Activated CD4-positive, alpha-beta T cell treated with anti-CD3 and anti-CD28 coated beads for 36 hours (primary cell): ENCODE measurements around the gene KIF21B. TPM values are rescaled to one million over a fixed set of nuclear protein-coding genes. Genes with fewer than 3 reads are reported as not detected.

Source experiments
- ATAC-seq: fragments of 200-7000 bp; cut with Tn5 transposase; one replicate; pipeline ENCODE4 v1.10.0; 2021; ENCODE audit warnings: mild to moderate bottlenecking, moderate library complexity
- CTCF ChIA-PET: fragments of 350-600 bp; sonication (Branson Sonifier 250); formaldehyde crosslinking; loops from one replicate; lab custom pipeline; 2021; ENCODE audit warnings: antibody characterized with exemption; lab: Charles Lee
- POLR2A ChIA-PET: fragments of 350-600 bp; sonication (Branson Sonifier 250); formaldehyde crosslinking; loops from one replicate; lab custom pipeline; 2021; ENCODE audit warnings: antibody characterized with exemption, inconsistent platforms; lab: Charles Lee
- DNase-seq: peaks from one replicate; pipeline ENCODE4 v3.0.0-alpha.2; 2020
- H3K27ac Mint-ChIP-seq: one replicate; pipeline ENCODE4 v1.8.0; 2021; ENCODE audit warnings: mixed read lengths
- H3K27me3 Mint-ChIP-seq: one replicate; pipeline ENCODE4 v1.8.0; 2021; ENCODE audit warnings: mixed read lengths
- H3K36me3 Mint-ChIP-seq: one replicate; pipeline ENCODE4 v1.8.0; 2021; ENCODE audit warnings: low read depth, mixed read lengths
- H3K4me1 Mint-ChIP-seq: one replicate; pipeline ENCODE4 v1.8.0; 2021; ENCODE audit warnings: mixed read lengths
- H3K4me3 Mint-ChIP-seq: one replicate; pipeline ENCODE4 v1.8.0; 2021; ENCODE audit warnings: mild to moderate bottlenecking, moderate library complexity, mixed read lengths
- H3K9me3 Mint-ChIP-seq: one replicate; pipeline ENCODE4 v1.8.0; 2021; ENCODE audit warnings: low read depth, mixed read lengths
- intact Hi-C, 2 experiments: fragments of 100-400 bp; cut with DNase I in 1 of 2; cut with micrococcal nuclease in 1 of 2; formaldehyde crosslinking; loops; one replicate each; pipeline versions ENCODE4 v1.14.2 to v1.15.1; 2022 to 2024; cut with DNase I, micrococcal nuclease
- total RNA-seq, 2 experiments: library from RNA; stranded (reverse); gene quantifications; one replicate each; pipeline ENCODE4 v1.2.3, GENCODE V29; 2021

The KIF21B gene
- total RNA-seq, 2 experiments from 2014 or later = 62.8 to 67.1 TPM

- ATAC-seq (no peak), DNase-seq (no peak)
- Mint-ChIP-seq H3K4me1 (no peaks in the 10 kb centered on the region), H3K9me3 (no peaks in the 10 kb centered on the region), H3K4me3 (no peak overlapping the region), H3K36me3 (peaks cover 35% of the 10 kb centered on the region), H3K27ac (no peak overlapping the region), H3K27me3 (no peaks in the 10 kb centered on the region)
- ChIA-PET POLR2A (no interaction called here), CTCF (interaction anchor here (0.6 to 0.7 kb wide), 2 partner anchors 9 to 1008 kb away, joined by 3 read pairs; no protein-coding TSS in a partner anchor)
- intact Hi-C loops = no loop called here
Measured at GRCh38 chr1:200992382-200993048, 31.0 kb downstream of the KIF21B start.

GRCh38 chr1:200991097-200991614, 32.4 kb downstream of the KIF21B start:
- ChIA-PET POLR2A (no interaction called here), CTCF (interaction anchor here (1.0 to 1.2 kb wide), 2 partner anchors 12 to 19 kb away, joined by 3 to 7 read pairs; no protein-coding TSS in a partner anchor)
- Mint-ChIP-seq H3K9me3 (no peaks in the 10 kb centered on the region), H3K36me3 (peaks cover 36% of the 10 kb centered on the region), H3K4me1 (no peaks in the 10 kb centered on the region), H3K4me3 (no peak overlapping the region), H3K27me3 (no peaks in the 10 kb centered on the region), H3K27ac (no peak overlapping the region)
- intact Hi-C loops = no loop called here
- ATAC-seq = no peak
- no peak for DNase-seq

GRCh38 chr1:200990114-200990513, 33.4 kb downstream of the KIF21B start:
- DNase-seq (no peak), ATAC-seq (no peak)
- no peaks in the 10 kb centered on the region for H3K27me3 Mint-ChIP-seq
- peaks cover 37% of the 10 kb centered on the region for H3K36me3 Mint-ChIP-seq
- POLR2A ChIA-PET = no interaction called here
- H3K4me3 Mint-ChIP-seq = no peak overlapping the region
- no peak overlapping the region for H3K27ac Mint-ChIP-seq
- CTCF ChIA-PET = interaction anchor here (0.7 to 1.0 kb wide), 2 partner anchors 19 to 53 kb away, joined by 4 read pairs; no protein-coding TSS in a partner anchor
- H3K4me1 Mint-ChIP-seq = no peaks in the 10 kb centered on the region
- no peaks in the 10 kb centered on the region for H3K9me3 Mint-ChIP-seq
- intact Hi-C loops = no loop called here

GRCh38 chr1:200989337-200989736, 34.2 kb downstream of the KIF21B start:
- Mint-ChIP-seq H3K36me3 (peaks cover 39% of the 10 kb centered on the region), H3K9me3 (no peaks in the 10 kb centered on the region), H3K27ac (no peak overlapping the region), H3K27me3 (no peaks in the 10 kb centered on the region), H3K4me3 (no peak overlapping the region), H3K4me1 (no peaks in the 10 kb centered on the region)
- intact Hi-C loops = no loop called here
- ChIA-PET POLR2A (no interaction called here), CTCF (interaction anchor here (1.8 kb wide), 1 partner anchor 17 kb away, joined by 7 read pairs; no protein-coding TSS in a partner anchor)
- DNase-seq (no peak), ATAC-seq (no peak)

- Mint-ChIP-seq H3K9me3 (no peaks in the 10 kb centered on the region), H3K36me3 (peaks cover 41% of the 10 kb centered on the region), H3K4me3 (no peak overlapping the region), H3K27me3 (no peaks in the 10 kb centered on the region), H3K27ac (no peak overlapping the region), H3K4me1 (no peaks in the 10 kb centered on the region)
- no peak for DNase-seq
- ChIA-PET CTCF (interaction anchor here (1.8 kb wide), 1 partner anchor 16 kb away, joined by 7 read pairs; no protein-coding TSS in a partner anchor), POLR2A (no interaction called here)
- ATAC-seq = no peak
- intact Hi-C loops = no loop called here
Measured at GRCh38 chr1:200988693-200989092, 34.8 kb downstream of the KIF21B start.

GRCh38 chr1:200985481-200985880, 38.0 kb downstream of the KIF21B start:
- ChIA-PET CTCF (interaction anchor here (0.7 to 1.2 kb wide), 3 partner anchors 13 to 122 kb away, joined by 3 read pairs; no protein-coding TSS in a partner anchor), POLR2A (no interaction called here)
- DNase-seq (no peak), ATAC-seq (no peak)
- Mint-ChIP-seq H3K27me3 (no peaks in the 10 kb centered on the region), H3K4me1 (no peaks in the 10 kb centered on the region), H3K4me3 (no peak overlapping the region), H3K27ac (no peak overlapping the region), H3K36me3 (peaks cover 63% of the 10 kb centered on the region), H3K9me3 (no peaks in the 10 kb centered on the region)
- intact Hi-C loops = no loop called here

- H3K9me3 Mint-ChIP-seq = no peaks in the 10 kb centered on the region
- no peaks in the 10 kb centered on the region for H3K4me1 Mint-ChIP-seq
- intact Hi-C loops = no loop called here
- ChIA-PET CTCF (interaction anchor here (0.5 to 2.1 kb wide), 6 partner anchors 9 to 65 kb away, joined by 3 to 9 read pairs (median 3); no protein-coding TSS in a partner anchor), POLR2A (no interaction called here)
- no peak overlapping the region for H3K4me3 Mint-ChIP-seq
- ATAC-seq = no peak
- no peak overlapping the region for H3K27ac Mint-ChIP-seq
- peaks cover 65% of the 10 kb centered on the region for H3K36me3 Mint-ChIP-seq
- no peaks in the 10 kb centered on the region for H3K27me3 Mint-ChIP-seq
- no peak for DNase-seq
Measured at GRCh38 chr1:200983035-200983561, 40.4 kb downstream of the KIF21B start.

- intact Hi-C loops = no loop called here
- no peaks in the 10 kb centered on the region for H3K27me3 Mint-ChIP-seq
- H3K4me3 Mint-ChIP-seq = no peak overlapping the region
- no peak for ATAC-seq
- ChIA-PET POLR2A (no interaction called here), CTCF (interaction anchor here (0.5 to 2.1 kb wide), 8 partner anchors 10 to 454 kb away, joined by 3 to 9 read pairs (median 4); no protein-coding TSS in a partner anchor)
- no peaks in the 10 kb centered on the region for H3K4me1 Mint-ChIP-seq
- no peaks in the 10 kb centered on the region for H3K9me3 Mint-ChIP-seq
- peaks cover 64% of the 10 kb centered on the region for H3K36me3 Mint-ChIP-seq
- no peak for DNase-seq
- H3K27ac Mint-ChIP-seq = no peak overlapping the region
Measured at GRCh38 chr1:200982071-200982945, 41.2 kb downstream of the KIF21B start.

GRCh38 chr1:200981278-200981677, 42.2 kb downstream of the KIF21B start:
- no peaks in the 10 kb centered on the region for H3K9me3 Mint-ChIP-seq
- no peak overlapping the region for H3K4me3 Mint-ChIP-seq
- no peaks in the 10 kb centered on the region for H3K27me3 Mint-ChIP-seq
- H3K4me1 Mint-ChIP-seq = no peaks in the 10 kb centered on the region
- no peak for ATAC-seq
- ChIA-PET CTCF (interaction anchor here (1.0 to 2.8 kb wide), 6 partner anchors 9 to 133 kb away, joined by 3 to 15 read pairs (median 4); no protein-coding TSS in a partner anchor), POLR2A (no interaction called here)
- H3K36me3 Mint-ChIP-seq = peaks cover 64% of the 10 kb centered on the region
- no peak for DNase-seq
- H3K27ac Mint-ChIP-seq = no peak overlapping the region
- intact Hi-C loops = no loop called here

- no peak for DNase-seq
- H3K4me3 Mint-ChIP-seq = no peak overlapping the region
- intact Hi-C loops = no loop called here
- H3K36me3 Mint-ChIP-seq = peaks cover 65% of the 10 kb centered on the region
- H3K4me1 Mint-ChIP-seq = no peaks in the 10 kb centered on the region
- no peaks in the 10 kb centered on the region for H3K27me3 Mint-ChIP-seq
- POLR2A ChIA-PET = no interaction called here
- no peak for ATAC-seq
- no peak overlapping the region for H3K27ac Mint-ChIP-seq
- CTCF ChIA-PET = interaction anchor here (0.6 to 4.3 kb wide), 12 partner anchors 9 to 133 kb away, joined by 3 to 66 read pairs (median 5); no protein-coding TSS in a partner anchor
- H3K9me3 Mint-ChIP-seq = no peaks in the 10 kb centered on the region
Measured at GRCh38 chr1:200980873-200981272, 42.6 kb downstream of the KIF21B start.

- H3K36me3 Mint-ChIP-seq = peaks cover 64% of the 10 kb centered on the region
- no peak for DNase-seq
- intact Hi-C loops = no loop called here
- no peaks in the 10 kb centered on the region for H3K27me3 Mint-ChIP-seq
- ChIA-PET POLR2A (no interaction called here), CTCF (interaction anchor here (0.6 to 4.3 kb wide), 37 partner anchors 8 to 250 kb away, joined by 3 to 66 read pairs (median 5); no protein-coding TSS in a partner anchor)
- ATAC-seq = no peak
- H3K4me1 Mint-ChIP-seq = no peaks in the 10 kb centered on the region
- no peak overlapping the region for H3K27ac Mint-ChIP-seq
- H3K4me3 Mint-ChIP-seq = no peak overlapping the region
- H3K9me3 Mint-ChIP-seq = no peaks in the 10 kb centered on the region
Measured at GRCh38 chr1:200980452-200980772, 43.1 kb downstream of the KIF21B start.
